ENCODE measurements around the gene CHIT1. TPM values are rescaled to one million over a fixed set of nuclear protein-coding genes. Genes with fewer than 3 reads are reported as not detected.

The CHIT1 gene
- total RNA-seq, 2 donors from 2014 or later, result 0.30 TPM; not detected in 1

- no peak for TF ChIP-seq CTCF (IDR thresholded peaks at IDR 0.05)
- no peaks in the 10 kb centered on the region for H3K36me3 ChIP-seq
- DNase-seq, result no peak
- no peaks in the 10 kb centered on the region for H3K4me1 ChIP-seq
- H3K9me3 ChIP-seq, result no peaks in the 10 kb centered on the region
- intact Hi-C loops (cut with DNase I), result no loop called here
- no peak overlapping the region for H3K9ac ChIP-seq (ENCODE audit: low read depth in 2 of 2, low read length in 2 of 2)
- no peaks in the 10 kb centered on the region for H3K27me3 ChIP-seq
- H3K4me3 ChIP-seq, result no peak overlapping the region
- H3K27ac ChIP-seq, result no peak overlapping the region
Observed at GRCh38 chr1:203228670-203229069, 803 bp downstream of the CHIT1 start.

GRCh38 chr1:203227371-203228083 is 1.9 kb downstream of the CHIT1 start:
- Histone ChIP-seq H3K9me3 (no peaks in the 10 kb centered on the region), H3K4me1 (no peaks in the 10 kb centered on the region), H3K27me3 (no peaks in the 10 kb centered on the region), H3K9ac (ENCODE audit: low read depth in 2 of 2, low read length in 2 of 2) (no peak overlapping the region), H3K4me3 (no peak overlapping the region), H3K27ac (no peak overlapping the region), H3K36me3 (no peaks in the 10 kb centered on the region)
- intact Hi-C loops (cut with DNase I), result no loop called here
- DNase-seq, result no peak
- TF ChIP-seq CTCF (IDR thresholded peaks at IDR 0.05), result no peak

GRCh38 chr1:203225071-203225470 is 4.4 kb downstream of the CHIT1 start:
- no peaks in the 10 kb centered on the region for H3K36me3 ChIP-seq
- no peak for TF ChIP-seq CTCF (IDR thresholded peaks at IDR 0.05)
- no peak overlapping the region for H3K9ac ChIP-seq (ENCODE audit: low read depth in 2 of 2, low read length in 2 of 2)
- H3K27me3 ChIP-seq, result no peaks in the 10 kb centered on the region
- no peaks in the 10 kb centered on the region for H3K9me3 ChIP-seq
- H3K4me3 ChIP-seq, result no peak overlapping the region
- H3K27ac ChIP-seq, result no peak overlapping the region
- H3K4me1 ChIP-seq, result no peaks in the 10 kb centered on the region
- no peak for DNase-seq
- intact Hi-C loops (cut with DNase I), result no loop called here

- TF ChIP-seq CTCF (IDR thresholded peaks at IDR 0.05), result no peak
- no peaks in the 10 kb centered on the region for H3K9me3 ChIP-seq
- H3K36me3 ChIP-seq, result no peaks in the 10 kb centered on the region
- intact Hi-C loops (cut with DNase I), result no loop called here
- H3K27ac ChIP-seq, result no peak overlapping the region
- no peak overlapping the region for H3K9ac ChIP-seq (ENCODE audit: low read depth in 2 of 2, low read length in 2 of 2)
- no peak overlapping the region for H3K4me3 ChIP-seq
- DNase-seq, result no peak
- H3K27me3 ChIP-seq, result no peaks in the 10 kb centered on the region
- no peaks in the 10 kb centered on the region for H3K4me1 ChIP-seq
Observed at GRCh38 chr1:203223012-203223775, 6.3 kb downstream of the CHIT1 start.

- no peak for TF ChIP-seq CTCF (IDR thresholded peaks at IDR 0.05)
- H3K4me3 ChIP-seq, result no peak overlapping the region
- H3K27ac ChIP-seq, result no peak overlapping the region
- H3K36me3 ChIP-seq, result no peaks in the 10 kb centered on the region
- H3K9ac ChIP-seq (ENCODE audit: low read depth in 2 of 2, low read length in 2 of 2), result no peak overlapping the region
- DNase-seq, result no peak
- no peaks in the 10 kb centered on the region for H3K9me3 ChIP-seq
- intact Hi-C loops (cut with DNase I), result loop anchor here (5.0 kb wide), 1 partner anchor 103 kb away; no protein-coding TSS in a partner anchor
- no peaks in the 10 kb centered on the region for H3K4me1 ChIP-seq
- no peaks in the 10 kb centered on the region for H3K27me3 ChIP-seq
Observed at GRCh38 chr1:203219934-203220333, 9.5 kb downstream of the CHIT1 start.

All from colonic mucosa (tissue), 4 donors.